DOHH2 (cell line): ENCODE measurements around the gene COL23A1.

Experiments
- CTCF ChIP-seq: fragments of 200-600 bp; sonication (generic); IDR thresholded peaks from one replicate; pipeline ENCODE4 v1.5.1; 2014; ENCODE audit warnings: antibody characterized with exemption, mild to moderate bottlenecking, low read depth, low read length; ENCODE audit not compliant: poor library complexity, severe bottlenecking
- EZH2phosphoT487 ChIP-seq: fragments of 200-600 bp; sonication (generic); IDR thresholded peaks from 2 replicates; pipeline ENCODE4 v1.6.1; 2017; ENCODE audit warnings: borderline replicate concordance, mild to moderate bottlenecking, antibody characterized with exemption, low read length, moderate library complexity, mixed read lengths

- TF ChIP-seq CTCF (no peak), EZH2phosphoT487 (no peak)
These were observed 124.8 kb downstream of the COL23A1 start for GRCh38 chr5:178465228-178465860.
